Liver (tissue), 9 donors: Measurements from ENCODE around the gene UGT2B7. TPM values are rescaled to one million over a fixed set of nuclear protein-coding genes. Genes with fewer than 3 reads are reported as not detected.

Experiments
- DNase-seq: peaks from one replicate; pipeline ENCODE4 v3.0.0-alpha.2; 2017; ENCODE audit warnings: low spot score
- H3K27ac ChIP-seq, 2 donors: one replicate each; pipeline ENCODE4 v1.7.0; 2013; ENCODE audit warnings: inconsistent platforms in 2 of 2, low read length in 2 of 2, control low read depth in 1 of 2, low read depth in 1 of 2, mild to moderate bottlenecking in 1 of 2
- H3K27me3 ChIP-seq, 4 donors: one replicate each; pipeline versions ENCODE4 v1.6.1 to v1.7.0; 2013; ENCODE audit warnings: low read length in 3 of 4, inconsistent platforms in 1 of 4, mild to moderate bottlenecking in 1 of 4, moderate library complexity in 1 of 4; ENCODE audit not compliant: control insufficient read depth in 4 of 4, insufficient read depth in 4 of 4
- H3K36me3 ChIP-seq, 4 donors: one replicate each; pipeline versions ENCODE4 v1.6.1 to v1.7.0; 2013; ENCODE audit warnings: low read length in 3 of 4, mild to moderate bottlenecking in 3 of 4, low read depth in 1 of 4, moderate library complexity in 1 of 4; ENCODE audit not compliant: control insufficient read depth in 4 of 4, insufficient read depth in 3 of 4
- H3K4me1 ChIP-seq, 4 donors: one replicate each; pipeline versions ENCODE4 v1.6.1 to v1.7.0; 2013; ENCODE audit warnings: low read length in 3 of 4, mild to moderate bottlenecking in 3 of 4, moderate library complexity in 1 of 4; ENCODE audit not compliant: control insufficient read depth in 4 of 4, insufficient read depth in 4 of 4
- H3K4me3 ChIP-seq, 3 donors: one replicate each; pipeline versions ENCODE4 v1.6.1 to v1.7.0; 2013; ENCODE audit warnings: low read length in 3 of 3, control low read depth in 1 of 3, low read depth in 1 of 3, mild to moderate bottlenecking in 1 of 3
- H3K9ac ChIP-seq, 2 donors: one replicate each; pipeline ENCODE4 v1.7.0; 2013; ENCODE audit warnings: low read length in 2 of 2, mild to moderate bottlenecking in 2 of 2, moderate library complexity in 2 of 2, control low read depth in 1 of 2, low read depth in 1 of 2
- H3K9me3 ChIP-seq, 4 donors: one replicate each; pipeline versions ENCODE4 v1.6.1 to v1.7.0; 2013; ENCODE audit warnings: low read length in 3 of 4; ENCODE audit not compliant: control insufficient read depth in 4 of 4
- EGR1 ChIP-seq, 2 donors: IDR thresholded peaks; 2 replicates each; pipeline ENCODE4 v1.6.1; 2016 to 2018; ENCODE audit warnings: antibody characterized with exemption in 2 of 2, low read depth in 2 of 2
- FOXA1 ChIP-seq: IDR thresholded peaks from 2 replicates; pipeline ENCODE4 v1.6.1; 2016; ENCODE audit warnings: antibody characterized with exemption
- FOXA2 ChIP-seq: IDR thresholded peaks from 2 replicates; pipeline ENCODE4 v1.6.1; 2016; ENCODE audit warnings: antibody characterized with exemption
- GABPA ChIP-seq, 2 donors: IDR thresholded peaks in 1 of 2; conservative IDR thresholded peaks in 1 of 2; 2 replicates each; pipeline ENCODE4 v1.6.1; 2016; ENCODE audit warnings: antibody characterized with exemption in 2 of 2, mild to moderate bottlenecking in 1 of 2, moderate library complexity in 1 of 2
- HNF4A ChIP-seq, 2 donors: conservative IDR thresholded peaks; 2 replicates each; pipeline ENCODE4 v1.6.1; 2016; ENCODE audit warnings: antibody characterized with exemption in 2 of 2, mild to moderate bottlenecking in 2 of 2
- HNF4G ChIP-seq: IDR thresholded peaks from 2 replicates; pipeline ENCODE4 v1.6.1; 2016; ENCODE audit warnings: antibody characterized with exemption
- JUND ChIP-seq, 2 donors: IDR thresholded peaks; 2 replicates each; pipeline ENCODE4 v1.6.1; 2016; ENCODE audit warnings: antibody characterized with exemption in 2 of 2
- MAX ChIP-seq: IDR thresholded peaks from 2 replicates; pipeline ENCODE4 v1.6.1; 2016; ENCODE audit warnings: antibody characterized with exemption
- NR2F2 ChIP-seq: IDR thresholded peaks from 2 replicates; pipeline ENCODE4 v1.6.1; 2016; ENCODE audit warnings: antibody characterized with exemption
- RAD21 ChIP-seq, 2 donors: IDR thresholded peaks; 2 replicates each; pipeline ENCODE4 v1.6.1; 2016; ENCODE audit warnings: antibody characterized with exemption in 2 of 2, mild to moderate bottlenecking in 2 of 2
- RXRA ChIP-seq, 2 donors: IDR thresholded peaks; 2 replicates each; pipeline ENCODE4 v1.6.1; 2017 to 2018; ENCODE audit warnings: antibody characterized with exemption in 2 of 2, mild to moderate bottlenecking in 1 of 2
- SP1 ChIP-seq: IDR thresholded peaks from 2 replicates; pipeline ENCODE4 v1.6.1; 2018; ENCODE audit warnings: antibody characterized with exemption, mild to moderate bottlenecking
- TAF1 ChIP-seq: conservative IDR thresholded peaks from 2 replicates; pipeline ENCODE4 v1.6.1; 2016; ENCODE audit warnings: antibody characterized with exemption, mild to moderate bottlenecking
- YY1 ChIP-seq: IDR thresholded peaks from 2 replicates; pipeline ENCODE4 v1.6.1; 2016; ENCODE audit warnings: antibody characterized with exemption, mild to moderate bottlenecking
- ZBTB33 ChIP-seq: IDR thresholded peaks from 2 replicates; pipeline ENCODE4 v1.6.1; 2016; ENCODE audit warnings: antibody characterized with exemption
- polyA plus RNA-seq, 2 donors: library from polyadenylated mRNA; stranded (reverse) in 1 of 2; unstranded in 1 of 2; fragments of 200-250 nt in 1 of 2; fragments of >200 nt in 1 of 2; fragmentation: Nextera tagmentation in 1 of 2; extraction: Ambion mirVana in 1 of 2; gene quantifications; one replicate each; pipeline versions ENCODE4 v1.2.1 to v1.2.3, GENCODE V29; 2013 to 2015
- total RNA-seq, 2 donors: library from RNA; depleted of rRNA; stranded (reverse); fragments of >200 nt; gene quantifications; one replicate each; pipeline ENCODE4 v1.2.3, GENCODE V29; 2014
- TF ChIP-seq, protein P1 (sequence below): IDR thresholded peaks from 2 replicates; pipeline ENCODE4 v1.6.1; 2016; ENCODE audit warnings: antibody characterized with exemption
- TF ChIP-seq, protein P2 (sequence below): fragments of 150-350 bp; IDR thresholded peaks from 2 replicates; pipeline ENCODE4 v1.5.1; 2017; ENCODE audit warnings: improper control_type of control experiment, low read depth, low read length; ENCODE audit not compliant: missing input control
- TF ChIP-seq, protein P3 (sequence below): IDR thresholded peaks from 2 replicates; pipeline ENCODE4 v1.6.1; 2016; ENCODE audit warnings: antibody characterized with exemption, mild to moderate bottlenecking
- donor health status: healthy.
- donor health status: healthy.
- donor health status: healthy.
- donor health status: healthy.
- donor health status: healthy.

The UGT2B7 gene
- total RNA-seq (100 to 1,000 TPM in 1 of 2 donors, 1 to 10 TPM in 1; 5.9 to 185 TPM), polyA plus RNA-seq (100 to 1,000 TPM; 143 to 198 TPM)

DNA sequence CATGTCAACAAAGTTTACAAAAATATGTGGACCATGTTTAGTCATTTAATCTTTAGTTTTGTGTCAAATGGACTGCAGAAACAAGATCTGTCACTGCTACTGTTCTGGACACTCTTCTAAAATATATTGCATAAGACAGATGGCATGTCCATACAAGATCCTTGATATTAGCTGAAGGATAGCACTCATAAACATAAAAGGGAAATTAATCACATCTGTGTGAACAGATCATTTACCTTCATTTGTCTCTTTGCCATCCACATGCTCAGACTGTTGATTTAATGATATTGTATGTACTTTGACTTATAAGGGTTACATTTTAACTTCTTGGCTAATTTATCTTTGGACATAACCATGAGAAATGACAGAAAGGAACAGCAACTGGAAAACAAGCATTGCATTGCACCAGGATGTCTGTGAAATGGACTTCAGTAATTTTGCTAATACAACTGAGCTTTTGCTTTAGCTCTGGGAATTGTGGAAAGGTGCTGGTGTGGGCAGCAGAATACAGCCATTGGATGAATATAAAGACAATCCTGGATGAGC lies at the start of gene UGT2B7:
TSS of gene UGT2B7 (plus strand) at position 364 of the 546 bp plus-strand sequence. CDS start at position 411, 47 bp downstream.
- DNase-seq: no peak
- H3K9ac ChIP-seq: peak within 1 kb of the TSS; percentile 81 to 98
- H3K9me3 ChIP-seq: no peaks in the 10 kb centered on the region
- H3K27me3 ChIP-seq: no peaks in the 10 kb centered on the region
- peak within 1 kb of the TSS; percentile 82 to 88 for H3K27ac ChIP-seq
- H3K36me3 ChIP-seq: no peaks in the 10 kb centered on the region
- TF ChIP-seq MAX (peak; percentile 63), HNF4G (peak; percentile 54), NR2F2 (peak; percentile 23), FOXA2 (peak; percentile 94), SP1 (peak; percentile 77), EGR1 (IDR thresholded peaks at IDR 0.05; ENCODE audit: low read depth in 2 of 2) (peak in 1 of 2 donors; percentile 46), GABPA (IDR thresholded peaks at IDR 0.05 in 1 of 2, conservative IDR thresholded peaks at IDR 0.05 in 1 of 2) (no peak), HNF4A (conservative IDR thresholded peaks at IDR 0.05) (peak; percentile 85 to 90), RXRA (IDR thresholded peaks at IDR 0.05) (peak; percentile 73 to 82), RAD21 (IDR thresholded peaks at IDR 0.05) (peak; percentile 54 to 60), YY1 (peak; percentile 95), ZBTB33 (peak; percentile 67), JUND (IDR thresholded peaks at IDR 0.05) (peak; percentile 79 to 83), TAF1 (peak; percentile 94), FOXA1 (peak; percentile 87)
- TF ChIP-seq, protein P1, sequence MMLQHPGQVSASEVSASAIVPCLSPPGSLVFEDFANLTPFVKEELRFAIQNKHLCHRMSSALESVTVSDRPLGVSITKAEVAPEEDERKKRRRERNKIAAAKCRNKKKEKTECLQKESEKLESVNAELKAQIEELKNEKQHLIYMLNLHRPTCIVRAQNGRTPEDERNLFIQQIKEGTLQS: peak; percentile 56
- TF ChIP-seq, protein P2, sequence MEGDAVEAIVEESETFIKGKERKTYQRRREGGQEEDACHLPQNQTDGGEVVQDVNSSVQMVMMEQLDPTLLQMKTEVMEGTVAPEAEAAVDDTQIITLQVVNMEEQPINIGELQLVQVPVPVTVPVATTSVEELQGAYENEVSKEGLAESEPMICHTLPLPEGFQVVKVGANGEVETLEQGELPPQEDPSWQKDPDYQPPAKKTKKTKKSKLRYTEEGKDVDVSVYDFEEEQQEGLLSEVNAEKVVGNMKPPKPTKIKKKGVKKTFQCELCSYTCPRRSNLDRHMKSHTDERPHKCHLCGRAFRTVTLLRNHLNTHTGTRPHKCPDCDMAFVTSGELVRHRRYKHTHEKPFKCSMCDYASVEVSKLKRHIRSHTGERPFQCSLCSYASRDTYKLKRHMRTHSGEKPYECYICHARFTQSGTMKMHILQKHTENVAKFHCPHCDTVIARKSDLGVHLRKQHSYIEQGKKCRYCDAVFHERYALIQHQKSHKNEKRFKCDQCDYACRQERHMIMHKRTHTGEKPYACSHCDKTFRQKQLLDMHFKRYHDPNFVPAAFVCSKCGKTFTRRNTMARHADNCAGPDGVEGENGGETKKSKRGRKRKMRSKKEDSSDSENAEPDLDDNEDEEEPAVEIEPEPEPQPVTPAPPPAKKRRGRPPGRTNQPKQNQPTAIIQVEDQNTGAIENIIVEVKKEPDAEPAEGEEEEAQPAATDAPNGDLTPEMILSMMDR: no peak
- TF ChIP-seq, protein P3, sequence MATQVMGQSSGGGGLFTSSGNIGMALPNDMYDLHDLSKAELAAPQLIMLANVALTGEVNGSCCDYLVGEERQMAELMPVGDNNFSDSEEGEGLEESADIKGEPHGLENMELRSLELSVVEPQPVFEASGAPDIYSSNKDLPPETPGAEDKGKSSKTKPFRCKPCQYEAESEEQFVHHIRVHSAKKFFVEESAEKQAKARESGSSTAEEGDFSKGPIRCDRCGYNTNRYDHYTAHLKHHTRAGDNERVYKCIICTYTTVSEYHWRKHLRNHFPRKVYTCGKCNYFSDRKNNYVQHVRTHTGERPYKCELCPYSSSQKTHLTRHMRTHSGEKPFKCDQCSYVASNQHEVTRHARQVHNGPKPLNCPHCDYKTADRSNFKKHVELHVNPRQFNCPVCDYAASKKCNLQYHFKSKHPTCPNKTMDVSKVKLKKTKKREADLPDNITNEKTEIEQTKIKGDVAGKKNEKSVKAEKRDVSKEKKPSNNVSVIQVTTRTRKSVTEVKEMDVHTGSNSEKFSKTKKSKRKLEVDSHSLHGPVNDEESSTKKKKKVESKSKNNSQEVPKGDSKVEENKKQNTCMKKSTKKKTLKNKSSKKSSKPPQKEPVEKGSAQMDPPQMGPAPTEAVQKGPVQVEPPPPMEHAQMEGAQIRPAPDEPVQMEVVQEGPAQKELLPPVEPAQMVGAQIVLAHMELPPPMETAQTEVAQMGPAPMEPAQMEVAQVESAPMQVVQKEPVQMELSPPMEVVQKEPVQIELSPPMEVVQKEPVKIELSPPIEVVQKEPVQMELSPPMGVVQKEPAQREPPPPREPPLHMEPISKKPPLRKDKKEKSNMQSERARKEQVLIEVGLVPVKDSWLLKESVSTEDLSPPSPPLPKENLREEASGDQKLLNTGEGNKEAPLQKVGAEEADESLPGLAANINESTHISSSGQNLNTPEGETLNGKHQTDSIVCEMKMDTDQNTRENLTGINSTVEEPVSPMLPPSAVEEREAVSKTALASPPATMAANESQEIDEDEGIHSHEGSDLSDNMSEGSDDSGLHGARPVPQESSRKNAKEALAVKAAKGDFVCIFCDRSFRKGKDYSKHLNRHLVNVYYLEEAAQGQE: peak; percentile 87
- H3K4me1 ChIP-seq: peaks cover 0 to 13% (median 4%) of the 10 kb centered on the region in 4 donors
- peak within 1 kb of the TSS; percentile 45 to 57 (median 47) for H3K4me3 ChIP-seq
